Measurements from ENCODE around the gene BCL7C.

DNA sequence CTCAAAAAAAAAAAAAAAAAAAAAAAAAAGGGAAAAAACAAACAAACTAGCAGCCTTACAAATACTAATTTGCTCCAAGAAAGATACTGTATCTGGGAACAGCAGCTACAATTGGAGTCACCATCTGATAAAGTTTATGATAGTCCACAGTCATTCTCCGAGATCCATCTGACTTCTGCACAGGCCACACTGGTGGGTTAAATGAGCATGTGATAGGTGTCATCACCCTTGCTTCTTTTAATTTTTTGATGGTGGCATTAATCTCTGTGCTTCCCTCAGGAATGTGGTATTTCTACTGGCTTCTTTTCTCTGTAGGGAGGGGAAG lies 49.6 kb downstream of the BCL7C start:
- TF ChIP-seq, protein P1, sequence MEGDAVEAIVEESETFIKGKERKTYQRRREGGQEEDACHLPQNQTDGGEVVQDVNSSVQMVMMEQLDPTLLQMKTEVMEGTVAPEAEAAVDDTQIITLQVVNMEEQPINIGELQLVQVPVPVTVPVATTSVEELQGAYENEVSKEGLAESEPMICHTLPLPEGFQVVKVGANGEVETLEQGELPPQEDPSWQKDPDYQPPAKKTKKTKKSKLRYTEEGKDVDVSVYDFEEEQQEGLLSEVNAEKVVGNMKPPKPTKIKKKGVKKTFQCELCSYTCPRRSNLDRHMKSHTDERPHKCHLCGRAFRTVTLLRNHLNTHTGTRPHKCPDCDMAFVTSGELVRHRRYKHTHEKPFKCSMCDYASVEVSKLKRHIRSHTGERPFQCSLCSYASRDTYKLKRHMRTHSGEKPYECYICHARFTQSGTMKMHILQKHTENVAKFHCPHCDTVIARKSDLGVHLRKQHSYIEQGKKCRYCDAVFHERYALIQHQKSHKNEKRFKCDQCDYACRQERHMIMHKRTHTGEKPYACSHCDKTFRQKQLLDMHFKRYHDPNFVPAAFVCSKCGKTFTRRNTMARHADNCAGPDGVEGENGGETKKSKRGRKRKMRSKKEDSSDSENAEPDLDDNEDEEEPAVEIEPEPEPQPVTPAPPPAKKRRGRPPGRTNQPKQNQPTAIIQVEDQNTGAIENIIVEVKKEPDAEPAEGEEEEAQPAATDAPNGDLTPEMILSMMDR (conservative IDR thresholded peaks at IDR 0.05) = no peak
- no peak for TF ChIP-seq EZH2 (IDR thresholded peaks at IDR 0.05; ENCODE audit: low read depth)

Data from PC-9 (cell line).